Upper lobe of left lung (tissue), 4 donors: Measurements from ENCODE around the gene TRIM10.

Experiments
- CTCF ChIP-seq, 6 experiments: fragments of 450-650 bp in 4 of 6; fragments of 200-600 bp in 2 of 6; sonication (generic) in 2 of 6; IDR thresholded peaks; one replicate each; pipeline ENCODE4 v1.5.1; 2016 to 2019; ENCODE audit warnings: antibody characterized with exemption in 6 of 6
- POLR2A ChIP-seq, 4 donors: fragments of 450-650 bp; IDR thresholded peaks; one replicate each; pipeline ENCODE4 v1.5.1; 2016 to 2017; ENCODE audit warnings: antibody characterized with exemption in 4 of 4, mild to moderate bottlenecking in 2 of 4

DNA sequence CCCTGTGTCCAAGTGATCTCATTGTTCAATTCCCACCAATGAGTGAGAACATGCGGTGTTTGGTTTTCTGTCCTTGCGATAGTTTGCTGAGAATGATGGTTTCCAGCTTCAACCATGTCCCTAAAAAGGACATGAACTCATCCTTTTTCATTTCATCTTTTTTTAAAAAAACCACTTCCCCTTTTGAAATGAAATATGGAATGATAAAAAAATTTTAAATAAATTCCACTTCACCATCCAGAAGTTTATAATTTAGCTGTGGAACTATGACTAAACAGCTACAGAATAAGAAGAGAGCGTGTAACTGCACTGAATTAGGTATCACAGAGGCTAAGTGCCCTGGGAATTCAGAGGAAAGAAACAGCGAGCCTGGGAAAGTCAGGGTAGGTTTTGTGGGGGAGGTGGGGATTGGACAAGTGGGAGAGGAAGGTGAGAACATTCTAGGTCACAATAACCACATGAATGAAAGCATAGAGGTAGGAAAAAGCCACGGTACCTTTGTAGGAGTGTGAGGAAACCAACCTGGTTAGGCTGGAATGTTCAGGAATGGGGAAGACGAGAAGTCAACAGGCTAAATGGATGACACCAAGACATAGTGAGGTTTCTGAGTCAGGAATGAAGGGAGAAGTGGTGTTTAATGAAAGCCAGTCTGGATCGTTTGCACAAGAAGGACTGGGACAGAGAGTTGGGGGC is 11.0 kb downstream of the TRIM10 start:
- TF ChIP-seq POLR2A (IDR thresholded peaks at IDR 0.05) (no peak), CTCF (IDR thresholded peaks at IDR 0.05) (no peak)
